HL-60 (cell line): ENCODE results near the gene FFAR1.

Experiments
- DNase-seq, 2 experiments: peaks; one replicate each; pipeline ENCODE4 v3.0.0-alpha.2; 2010 to 2020; ENCODE audit warnings: low read depth in 1 of 2, low spot score in 1 of 2
- H3K27ac ChIP-seq: fragments of 250-450 bp; sonication (Bioruptor Pico); replicated peaks from 2 replicates; pipeline ENCODE4 v1.5.1; 2020; ENCODE audit warnings: mild to moderate bottlenecking, moderate library complexity
- H3K27me3 ChIP-seq: fragments of 250-450 bp; sonication (Bioruptor Pico); 2 replicates; pipeline ENCODE4 v1.5.1; 2021; ENCODE audit warnings: mild to moderate bottlenecking, moderate library complexity; ENCODE audit not compliant: insufficient read depth, poor library complexity, severe bottlenecking
- H3K4me3 ChIP-seq: replicated peaks from 2 replicates; pipeline ENCODE4 v1.5.1; 2011; ENCODE audit warnings: mild to moderate bottlenecking, control low read depth, low read length; ENCODE audit not compliant: insufficient read depth
- GABPA ChIP-seq: IDR thresholded peaks from 2 replicates; pipeline ENCODE4 v1.6.1; 2012; ENCODE audit warnings: low read depth
- POLR2AphosphoS5 ChIP-seq: IDR thresholded peaks from 2 replicates; pipeline ENCODE4 v1.6.1; 2012; ENCODE audit warnings: low read depth
- REST ChIP-seq: IDR thresholded peaks from 2 replicates; pipeline ENCODE4 v1.6.1; 2012; ENCODE audit warnings: low read depth; ENCODE audit not compliant: insufficient replicate concordance
- SPI1 ChIP-seq: IDR thresholded peaks from 2 replicates; pipeline ENCODE4 v1.6.1; 2012; ENCODE audit warnings: low read depth, mild to moderate bottlenecking, borderline replicate concordance
- TF ChIP-seq, protein P1 (sequence below): IDR thresholded peaks from one replicate; pipeline ENCODE4 v1.5.1; 2011; ENCODE audit warnings: low read length, control low read depth, inconsistent platforms; ENCODE audit not compliant: insufficient read depth

FFAR1 gene

DNA sequence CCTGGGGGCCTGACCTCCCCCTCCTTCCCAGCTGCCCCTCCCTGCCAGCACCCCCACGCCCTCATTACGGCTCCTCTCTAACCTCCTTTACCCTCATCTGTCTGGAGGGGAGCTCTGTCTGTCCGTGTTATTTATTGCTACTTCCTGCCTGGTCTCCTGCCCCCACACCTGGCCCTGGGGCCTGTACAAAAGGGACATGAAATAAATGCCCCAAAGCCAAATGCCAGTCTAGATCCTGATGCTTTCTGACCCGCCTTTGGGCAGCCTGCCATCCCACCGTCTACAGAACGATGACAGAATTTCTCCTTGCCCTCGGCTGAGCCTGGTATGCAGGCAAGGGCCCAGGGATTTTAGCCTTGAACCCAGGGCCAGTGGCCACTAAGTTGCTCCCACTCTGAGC, 34.1 kb upstream of the FFAR1 start:
- TF ChIP-seq REST (no peak), GABPA (no peak)
- TF ChIP-seq, protein P1, sequence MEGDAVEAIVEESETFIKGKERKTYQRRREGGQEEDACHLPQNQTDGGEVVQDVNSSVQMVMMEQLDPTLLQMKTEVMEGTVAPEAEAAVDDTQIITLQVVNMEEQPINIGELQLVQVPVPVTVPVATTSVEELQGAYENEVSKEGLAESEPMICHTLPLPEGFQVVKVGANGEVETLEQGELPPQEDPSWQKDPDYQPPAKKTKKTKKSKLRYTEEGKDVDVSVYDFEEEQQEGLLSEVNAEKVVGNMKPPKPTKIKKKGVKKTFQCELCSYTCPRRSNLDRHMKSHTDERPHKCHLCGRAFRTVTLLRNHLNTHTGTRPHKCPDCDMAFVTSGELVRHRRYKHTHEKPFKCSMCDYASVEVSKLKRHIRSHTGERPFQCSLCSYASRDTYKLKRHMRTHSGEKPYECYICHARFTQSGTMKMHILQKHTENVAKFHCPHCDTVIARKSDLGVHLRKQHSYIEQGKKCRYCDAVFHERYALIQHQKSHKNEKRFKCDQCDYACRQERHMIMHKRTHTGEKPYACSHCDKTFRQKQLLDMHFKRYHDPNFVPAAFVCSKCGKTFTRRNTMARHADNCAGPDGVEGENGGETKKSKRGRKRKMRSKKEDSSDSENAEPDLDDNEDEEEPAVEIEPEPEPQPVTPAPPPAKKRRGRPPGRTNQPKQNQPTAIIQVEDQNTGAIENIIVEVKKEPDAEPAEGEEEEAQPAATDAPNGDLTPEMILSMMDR, result no peak
- DNase-seq, result no peak
- Histone ChIP-seq H3K4me3 (no peak overlapping the region), H3K27me3 (no peaks in the 10 kb centered on the region), H3K27ac (no peak overlapping the region)

DNA sequence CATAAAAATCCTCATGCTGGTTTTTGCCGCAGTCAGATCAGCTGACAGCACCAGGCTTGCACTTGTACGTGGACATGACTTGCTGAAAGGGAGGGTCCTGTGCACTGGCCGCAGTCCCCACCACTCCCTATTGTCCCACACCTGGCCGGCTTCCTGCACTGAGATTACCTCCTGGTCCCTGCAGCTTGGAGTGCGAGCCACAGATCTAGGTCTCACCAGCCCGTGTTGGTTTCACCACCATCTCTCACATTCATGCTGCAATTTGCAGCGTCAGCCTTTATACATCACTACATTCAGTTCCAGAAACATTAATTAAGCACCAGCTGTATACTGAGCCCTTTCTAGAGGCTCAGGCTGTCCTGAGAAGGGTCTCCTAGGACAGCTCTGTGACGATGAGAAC, 33.7 kb upstream of the FFAR1 start:
- no peak for DNase-seq
- Histone ChIP-seq H3K27ac (no peak overlapping the region), H3K27me3 (no peaks in the 10 kb centered on the region), H3K4me3 (no peak overlapping the region)
- no peak for TF ChIP-seq SPI1
- no peak for TF ChIP-seq GABPA
- TF ChIP-seq REST, result no peak
- TF ChIP-seq, protein P1, result no peak
- no peak for TF ChIP-seq POLR2AphosphoS5

- H3K27ac ChIP-seq, result no peak overlapping the region
- H3K4me3 ChIP-seq, result no peak overlapping the region
- DNase-seq, result no peak
Observed at GRCh38 chr19:35314858-35315470, 32.7 kb upstream of the FFAR1 start.

More at GRCh38 chr19:35314858-35315470, 32.7 kb upstream of the FFAR1 start:
- H3K27me3 ChIP-seq, result no peaks in the 10 kb centered on the region
- TF ChIP-seq SPI1 (no peak), GABPA (no peak), POLR2AphosphoS5 (no peak), REST (no peak)
- TF ChIP-seq, protein P1, result no peak
